OCI-LY7 (cell line): ENCODE data around the gene CMA1. TPM values are rescaled to one million over a fixed set of nuclear protein-coding genes. Genes with fewer than 3 reads are reported as not detected.

Source experiments
- BruUV-seq: library from RNA; stranded (reverse); fragments of 400-500 nt; replicated peaks from 2 replicates; lab custom pipeline; 2021; lab: Mats Ljungman, UMichigan
- CTCF ChIA-PET: fragments of 300-600 bp; sonication (Branson Sonifier 250); formaldehyde crosslinking; loops from one replicate; lab custom pipeline; 2022; ENCODE audit warnings: antibody characterized with exemption; ENCODE audit not compliant: unreplicated experiment; lab: Charles Lee
- POLR2A ChIA-PET: fragments of 300-600 bp; sonication (Branson Sonifier 250); formaldehyde crosslinking; loops from one replicate; lab custom pipeline; 2022; ENCODE audit warnings: antibody characterized with exemption; lab: Charles Lee
- DNase-seq: peaks from one replicate; pipeline ENCODE4 v3.0.0-alpha.2; 2015; ENCODE audit warnings: low spot score
- H2AFZ ChIP-seq: fragments of 200-600 bp; sonication (generic), shearing (Covaris generic); 2 replicates; pipeline ENCODE4 v1.6.1; 2014; ENCODE audit warnings: mild to moderate bottlenecking, antibody characterized with exemption, low read length, moderate library complexity
- H3K27ac ChIP-seq: fragments of 200-600 bp; sonication (generic); 2 replicates; pipeline ENCODE4 v1.5.1; 2014; ENCODE audit warnings: mixed run types, low read depth, mild to moderate bottlenecking, moderate library complexity, low read length, inconsistent platforms; ENCODE audit not compliant: poor library complexity, severe bottlenecking
- H3K36me3 ChIP-seq: fragments of 200-600 bp; sonication (generic); 2 replicates; pipeline ENCODE4 v1.6.1; 2014; ENCODE audit warnings: mild to moderate bottlenecking, antibody characterized with exemption, low read length, moderate library complexity, mixed read lengths; ENCODE audit not compliant: insufficient read depth
- H3K4me1 ChIP-seq: fragments of 200-600 bp; sonication (generic); 2 replicates; pipeline ENCODE4 v1.5.1; 2014; ENCODE audit warnings: mild to moderate bottlenecking, low read length; ENCODE audit not compliant: insufficient read depth, poor library complexity, severe bottlenecking
- H3K4me2 ChIP-seq: fragments of 200-600 bp; sonication (generic); 2 replicates; pipeline ENCODE4 v1.6.1; 2014; ENCODE audit warnings: mild to moderate bottlenecking, low read length
- H3K4me3 ChIP-seq: fragments of 200-600 bp; sonication (generic); 2 replicates; pipeline ENCODE4 v1.5.1; 2014; ENCODE audit warnings: mild to moderate bottlenecking, low read depth, low read length; ENCODE audit not compliant: poor library complexity, severe bottlenecking
- H3K79me2 ChIP-seq: fragments of 200-600 bp; sonication (generic); 2 replicates; pipeline ENCODE4 v1.6.1; 2016; ENCODE audit warnings: low read depth, mild to moderate bottlenecking, low read length, moderate library complexity, mixed read lengths; ENCODE audit not compliant: insufficient read depth
- H3K9me2 ChIP-seq: fragments of 200-600 bp; sonication (generic); 2 replicates; pipeline ENCODE4 v1.6.1; 2016; ENCODE audit warnings: mild to moderate bottlenecking, low read length, mixed read lengths; ENCODE audit not compliant: insufficient read depth
- H3K9me3 ChIP-seq: fragments of 200-600 bp; sonication (generic); 2 replicates; pipeline ENCODE4 v1.6.1; 2014; ENCODE audit warnings: mild to moderate bottlenecking, mixed run types, low read length, mixed read lengths
- H4K20me1 ChIP-seq: fragments of 200-600 bp; sonication (generic); 2 replicates; pipeline ENCODE4 v1.6.1; 2014; ENCODE audit warnings: mild to moderate bottlenecking, antibody characterized with exemption, low read length, moderate library complexity, mixed read lengths; ENCODE audit not compliant: insufficient read depth
- EZH2phosphoT487 ChIP-seq: fragments of 200-600 bp; sonication (generic); IDR thresholded peaks from 2 replicates; pipeline ENCODE4 v1.6.1; 2018; ENCODE audit warnings: low read depth, borderline replicate concordance, mild to moderate bottlenecking, mixed run types, antibody characterized with exemption, low read length, moderate library complexity, mixed read lengths
- intact Hi-C: fragments of 100-400 bp; cut with micrococcal nuclease; formaldehyde crosslinking; loops from one replicate; pipeline ENCODE4 v1.10.0; 2022; ENCODE audit not compliant: unreplicated experiment
- total RNA-seq, 2 experiments: library from RNA; depleted of rRNA in 1 of 2; stranded (reverse); fragments of >200 nt in 1 of 2; shearing (Covaris generic) in 1 of 2; gene quantifications; 2 replicates each; pipeline ENCODE4 v1.2.3, GENCODE V29; 2014 to 2022
- TF ChIP-seq, protein P1 (sequence below): fragments of 200-600 bp; sonication (generic); conservative IDR thresholded peaks from 2 replicates; pipeline ENCODE4 v1.5.1; 2014; ENCODE audit warnings: mild to moderate bottlenecking, antibody characterized with exemption, low read length, moderate library complexity, mixed read lengths

The CMA1 gene
- total RNA-seq, 2 experiments from 2014 or later, result not detected

DNA sequence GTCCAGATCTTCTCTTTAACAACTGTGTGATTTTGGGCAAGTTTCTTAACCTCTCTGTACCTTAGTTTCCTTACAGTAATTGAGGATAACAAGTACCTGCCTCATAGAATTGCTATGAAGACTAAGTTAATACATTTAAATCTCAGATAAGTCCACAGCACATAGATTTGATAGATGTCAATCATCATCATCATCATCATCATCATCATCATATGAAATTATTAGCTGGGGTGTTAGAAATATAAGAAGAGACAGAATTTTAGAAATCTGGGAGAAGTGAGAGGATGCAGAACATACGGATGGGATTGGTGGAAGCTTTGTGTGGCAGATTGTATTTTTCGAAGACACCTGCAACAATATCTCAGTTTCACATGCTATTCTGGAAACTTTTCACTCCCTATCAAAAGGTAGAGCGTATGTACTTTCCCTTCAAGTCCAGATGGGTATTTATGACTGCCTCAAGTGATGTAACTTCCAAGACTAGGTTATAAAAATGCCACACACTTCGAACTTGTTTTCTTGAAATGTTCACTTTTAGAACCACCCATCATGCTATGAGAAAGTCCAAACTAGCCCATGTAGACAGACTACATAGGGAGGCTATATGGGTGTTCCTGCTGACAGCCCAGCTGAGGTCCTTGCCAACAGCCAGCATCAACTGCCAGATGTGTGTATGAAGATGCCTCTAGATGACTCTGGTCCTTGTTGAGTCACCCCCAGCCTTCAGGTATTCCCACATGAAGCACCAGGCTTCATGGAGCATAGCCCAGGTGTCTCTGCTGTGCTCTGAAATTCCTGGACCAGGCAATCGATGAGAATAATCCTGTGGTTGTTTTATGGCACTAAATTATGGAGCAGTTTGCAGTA lies 44.8 kb downstream of the CMA1 start:
- H3K4me3 ChIP-seq, result peak overlapping the region; percentile 14
- no peaks in the 10 kb centered on the region for H3K79me2 ChIP-seq
- peak overlapping the region; percentile 82 for H3K27ac ChIP-seq
- no peaks in the 10 kb centered on the region for H3K9me2 ChIP-seq
- peak overlapping the region; percentile 53 for H3K4me2 ChIP-seq
- peaks cover 29% of the 10 kb centered on the region for H3K4me1 ChIP-seq
- H3K36me3 ChIP-seq, result no peaks in the 10 kb centered on the region
- no peaks in the 10 kb centered on the region for H3K9me3 ChIP-seq
- no peaks in the 10 kb centered on the region for H4K20me1 ChIP-seq
- DNase-seq, result peak; percentile 64
- intact Hi-C loops, result no loop called here
- CTCF ChIA-PET, result no interaction called here
- TF ChIP-seq EZH2phosphoT487, result no peak
- TF ChIP-seq, protein P1, sequence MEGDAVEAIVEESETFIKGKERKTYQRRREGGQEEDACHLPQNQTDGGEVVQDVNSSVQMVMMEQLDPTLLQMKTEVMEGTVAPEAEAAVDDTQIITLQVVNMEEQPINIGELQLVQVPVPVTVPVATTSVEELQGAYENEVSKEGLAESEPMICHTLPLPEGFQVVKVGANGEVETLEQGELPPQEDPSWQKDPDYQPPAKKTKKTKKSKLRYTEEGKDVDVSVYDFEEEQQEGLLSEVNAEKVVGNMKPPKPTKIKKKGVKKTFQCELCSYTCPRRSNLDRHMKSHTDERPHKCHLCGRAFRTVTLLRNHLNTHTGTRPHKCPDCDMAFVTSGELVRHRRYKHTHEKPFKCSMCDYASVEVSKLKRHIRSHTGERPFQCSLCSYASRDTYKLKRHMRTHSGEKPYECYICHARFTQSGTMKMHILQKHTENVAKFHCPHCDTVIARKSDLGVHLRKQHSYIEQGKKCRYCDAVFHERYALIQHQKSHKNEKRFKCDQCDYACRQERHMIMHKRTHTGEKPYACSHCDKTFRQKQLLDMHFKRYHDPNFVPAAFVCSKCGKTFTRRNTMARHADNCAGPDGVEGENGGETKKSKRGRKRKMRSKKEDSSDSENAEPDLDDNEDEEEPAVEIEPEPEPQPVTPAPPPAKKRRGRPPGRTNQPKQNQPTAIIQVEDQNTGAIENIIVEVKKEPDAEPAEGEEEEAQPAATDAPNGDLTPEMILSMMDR, result no peak
- H2AFZ ChIP-seq, result peak overlapping the region; percentile 12; the same call in 1 of the 2 replicates
- POLR2A ChIA-PET, result interaction anchor here (1.0 kb wide), 1 partner anchor 22 kb away, joined by 4 read pairs; no protein-coding TSS in a partner anchor
- TSS peak; percentile 50 for BruUV-seq

DNA sequence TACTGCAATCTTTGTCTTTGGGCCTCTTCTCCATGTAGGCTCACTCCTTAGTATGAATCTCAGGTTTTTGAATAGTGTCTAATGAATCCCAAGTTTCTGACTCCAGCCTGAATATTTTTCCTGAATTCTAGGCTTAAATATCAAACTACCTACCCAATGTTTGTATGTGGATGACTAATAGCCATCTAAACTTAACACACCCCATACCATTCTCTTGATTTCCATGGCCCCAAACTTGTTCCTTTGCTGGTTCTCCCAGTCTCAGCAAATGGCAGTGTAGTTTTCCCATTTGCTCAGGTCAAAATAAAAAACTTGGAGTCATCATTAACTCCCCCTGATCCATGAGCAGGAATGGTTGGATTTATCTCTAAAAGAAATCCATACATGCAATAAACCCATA lies 46.7 kb downstream of the CMA1 start:
- peaks cover 29% of the 10 kb centered on the region for H3K4me1 ChIP-seq
- no peaks in the 10 kb centered on the region for H3K36me3 ChIP-seq
- no TSS peak for BruUV-seq
- no peak overlapping the region for H2AFZ ChIP-seq
- no peaks in the 10 kb centered on the region for H3K9me3 ChIP-seq
- POLR2A ChIA-PET, result no interaction called here
- no peak for TF ChIP-seq EZH2phosphoT487
- TF ChIP-seq, protein P1, result no peak
- H3K9me2 ChIP-seq, result no peaks in the 10 kb centered on the region
- no peak for DNase-seq
- no peaks in the 10 kb centered on the region for H4K20me1 ChIP-seq
- intact Hi-C loops, result no loop called here
- H3K27ac ChIP-seq, result no peak overlapping the region
- H3K79me2 ChIP-seq, result no peaks in the 10 kb centered on the region
- CTCF ChIA-PET, result no interaction called here
- no peak overlapping the region for H3K4me2 ChIP-seq
- H3K4me3 ChIP-seq, result no peak overlapping the region

DNA sequence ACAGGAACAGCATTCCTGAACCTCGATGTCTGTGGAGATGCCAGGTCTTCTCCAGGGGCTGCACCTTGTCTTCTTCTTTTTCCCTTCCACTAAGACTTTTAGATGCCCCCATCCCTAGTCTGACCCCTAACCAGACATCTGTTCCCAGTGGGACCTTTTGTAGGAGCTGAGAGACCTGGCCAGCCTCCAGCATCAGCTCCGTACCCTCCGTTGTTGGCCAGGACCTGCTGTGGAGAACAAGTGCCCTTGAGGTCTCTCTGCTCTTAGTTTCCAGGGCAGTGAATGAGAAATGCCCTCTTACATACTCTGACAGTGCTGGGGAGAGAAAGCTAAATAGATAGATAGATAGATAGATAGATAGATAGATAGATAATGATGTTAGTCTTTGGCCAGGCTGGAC lies 48.7 kb downstream of the CMA1 start:
- peaks cover 17% of the 10 kb centered on the region for H3K4me1 ChIP-seq
- no peaks in the 10 kb centered on the region for H3K36me3 ChIP-seq
- H3K27ac ChIP-seq, result no peak overlapping the region
- no peak overlapping the region for H2AFZ ChIP-seq
- 0 out of 2 replicates have a peak, but pooled peaks cover 2% of the 10 kb centered on the region for H3K9me3 ChIP-seq
- H3K4me3 ChIP-seq, result no peak overlapping the region
- CTCF ChIA-PET, result no interaction called here
- TF ChIP-seq, protein P1, result no peak
- no peak for TF ChIP-seq EZH2phosphoT487
- H3K79me2 ChIP-seq, result no peaks in the 10 kb centered on the region
- no peak overlapping the region for H3K4me2 ChIP-seq
- intact Hi-C loops, result no loop called here
- DNase-seq, result no peak
- no peaks in the 10 kb centered on the region for H3K9me2 ChIP-seq
- POLR2A ChIA-PET, result interaction anchor here (1.1 kb wide), 1 partner anchor 18 kb away, joined by 3 read pairs; no protein-coding TSS in a partner anchor
- BruUV-seq, result no TSS peak
- no peaks in the 10 kb centered on the region for H4K20me1 ChIP-seq
